Peyer's patch (tissue), 4 donors: ENCODE results near the gene PSMC3IP.

Experiments
- CTCF ChIP-seq, 6 experiments: fragments of 450-650 bp in 4 of 6; fragments of 200-600 bp in 2 of 6; sonication (generic) in 1 of 6; IDR thresholded peaks; one replicate each; pipeline ENCODE4 v1.5.1; 2017 to 2019; ENCODE audit warnings: antibody characterized with exemption in 6 of 6, mild to moderate bottlenecking in 3 of 6, moderate library complexity in 1 of 6
- POLR2A ChIP-seq, 2 donors: fragments of 450-650 bp; IDR thresholded peaks; one replicate each; pipeline ENCODE4 v1.5.1; 2017; ENCODE audit warnings: antibody characterized with exemption in 2 of 2, mild to moderate bottlenecking in 2 of 2, moderate library complexity in 2 of 2

GRCh38 chr17:42544874-42545283 lies 32.6 kb downstream of the PSMC3IP start:
- no peak for TF ChIP-seq POLR2A (IDR thresholded peaks at IDR 0.05)
- no peak for TF ChIP-seq CTCF (IDR thresholded peaks at IDR 0.05)
